ENCODE data around the gene CD79A.

Gene CD79A

DNA sequence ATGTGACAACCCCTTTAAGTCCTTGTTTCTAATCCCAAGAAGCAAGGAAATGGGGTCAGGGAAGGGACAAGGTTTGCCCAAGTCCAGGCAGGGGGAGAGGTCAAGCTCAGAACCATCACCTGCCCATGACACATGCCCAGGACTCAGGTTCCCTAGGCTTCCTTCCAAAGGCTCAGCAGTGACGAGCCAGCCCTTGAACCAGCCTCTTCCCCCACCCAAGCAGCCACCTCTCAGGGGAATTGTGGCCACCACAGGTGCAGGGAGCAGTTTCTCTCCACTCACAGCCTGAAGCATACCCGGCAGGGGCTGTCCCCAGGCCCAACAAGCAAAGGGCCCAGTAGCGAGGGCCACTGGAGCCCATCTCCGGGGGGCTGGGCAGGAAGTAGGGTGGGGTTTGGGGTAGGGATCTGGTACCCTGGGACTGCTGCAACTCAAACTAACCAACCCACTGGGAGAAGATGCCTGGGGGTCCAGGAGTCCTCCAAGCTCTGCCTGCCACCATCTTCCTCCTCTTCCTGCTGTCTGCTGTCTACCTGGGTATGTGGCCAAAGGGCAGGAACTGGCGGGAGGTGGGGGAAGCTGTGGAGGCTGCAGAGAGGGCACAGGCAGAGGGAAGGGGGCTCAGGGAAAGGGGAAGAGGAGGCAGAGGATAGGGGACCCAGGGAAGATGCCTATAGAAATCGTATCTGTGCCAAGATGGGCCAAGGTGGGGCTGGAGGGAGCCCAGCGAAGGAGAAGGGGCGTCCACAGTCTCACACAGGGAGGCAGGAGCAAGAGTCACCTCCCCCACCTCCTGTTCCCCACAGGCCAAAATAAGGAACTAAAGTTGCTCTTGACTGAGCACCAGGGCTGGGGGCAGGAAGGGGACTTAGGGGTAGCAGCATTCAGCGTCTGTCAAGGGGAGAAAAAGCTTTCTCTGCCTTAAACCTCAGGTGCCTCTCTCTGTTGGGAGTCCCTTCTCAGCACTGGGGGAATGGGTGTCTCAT is at the start of gene CD79A:
TSS of gene CD79A (plus strand) at position 433 of the 986 bp plus-strand sequence. CDS start at position 459, 26 bp downstream.
- DNase-seq (ENCODE audit: low read depth in 2 of 2) = no peak

DNA sequence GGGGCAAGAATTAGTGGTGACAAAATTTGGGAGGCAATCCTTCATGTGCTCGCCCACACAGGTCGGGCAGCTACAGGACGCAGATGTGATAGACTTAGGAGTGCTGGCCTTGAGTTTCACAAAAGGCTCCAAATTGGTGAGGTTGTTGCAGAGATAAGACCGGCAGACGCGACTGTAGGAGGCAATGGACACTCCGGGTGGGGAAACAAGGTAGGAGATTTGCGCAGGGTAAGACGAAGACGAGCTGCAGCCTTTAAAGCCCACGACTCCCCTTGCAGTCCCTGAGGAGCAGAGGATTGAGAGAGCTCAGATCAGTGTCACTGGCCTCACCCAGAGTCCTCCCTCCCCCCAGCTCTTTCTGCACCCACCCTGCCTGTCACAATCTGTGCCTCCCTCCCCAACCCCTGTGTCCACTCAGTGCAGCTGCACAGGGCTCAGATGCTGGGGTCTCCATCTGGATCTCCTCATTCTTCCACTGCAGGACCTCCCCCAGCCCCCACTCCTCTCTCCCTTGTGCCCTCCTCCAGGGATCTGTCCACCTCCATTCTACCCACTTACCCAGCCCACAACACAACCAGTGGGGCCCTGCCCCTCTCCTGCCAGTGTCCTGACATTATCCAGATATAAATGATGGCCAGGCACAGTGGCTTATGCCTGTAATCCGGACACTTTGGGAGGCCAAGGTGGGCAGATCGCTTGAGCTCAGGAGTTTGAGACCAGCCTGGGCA is 38.9 kb upstream of the CD79A start:
- no peak for DNase-seq (ENCODE audit: low read depth in 2 of 2)

GRCh38 chr19:41839211-41839610 is 37.9 kb upstream of the CD79A start:
- no peak for DNase-seq (ENCODE audit: low read depth in 2 of 2)

DNA sequence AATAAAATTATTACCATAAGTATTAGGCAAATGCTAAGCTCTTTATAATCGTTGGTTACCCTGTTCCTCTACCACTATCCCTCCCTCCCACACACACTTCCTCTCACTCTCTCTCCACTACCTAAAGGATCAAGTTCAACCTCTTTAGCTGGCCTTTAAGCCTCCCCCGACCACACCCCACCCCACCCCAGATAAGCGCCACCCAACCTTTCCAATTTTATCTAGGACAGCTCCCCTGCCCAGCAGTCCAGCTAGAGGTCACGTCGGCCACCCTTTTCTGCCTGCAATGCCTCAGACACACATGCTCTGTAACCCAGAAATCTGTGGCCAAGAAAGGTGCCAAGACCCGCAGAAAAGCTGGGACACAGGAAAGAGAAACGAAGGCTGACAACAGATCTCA is 33.7 kb upstream of the CD79A start:
- DNase-seq (ENCODE audit: low read depth in 2 of 2) = no peak

- no peak for DNase-seq (ENCODE audit: low read depth in 2 of 2)
These were observed 32.5 kb upstream of the CD79A start, which contains the start of gene LYPD4 for GRCh38 chr19:41844601-41845000. LYPD4 (minus strand) TSS chr19:41844683; CDS start chr19:41839285, 5,398 bp downstream.

- no peak for DNase-seq (ENCODE audit: low read depth in 2 of 2)
These were observed 32.3 kb upstream of the CD79A start, which contains the start of gene DMRTC2 for GRCh38 chr19:41845001-41845050. DMRTC2 (plus strand) TSS chr19:41845042; CDS start chr19:41847429, 2,387 bp downstream.

GRCh38 chr19:41845051-41845590 is 32.0 kb upstream of the CD79A start:
- DNase-seq (ENCODE audit: low read depth in 2 of 2) = no peak

DNA sequence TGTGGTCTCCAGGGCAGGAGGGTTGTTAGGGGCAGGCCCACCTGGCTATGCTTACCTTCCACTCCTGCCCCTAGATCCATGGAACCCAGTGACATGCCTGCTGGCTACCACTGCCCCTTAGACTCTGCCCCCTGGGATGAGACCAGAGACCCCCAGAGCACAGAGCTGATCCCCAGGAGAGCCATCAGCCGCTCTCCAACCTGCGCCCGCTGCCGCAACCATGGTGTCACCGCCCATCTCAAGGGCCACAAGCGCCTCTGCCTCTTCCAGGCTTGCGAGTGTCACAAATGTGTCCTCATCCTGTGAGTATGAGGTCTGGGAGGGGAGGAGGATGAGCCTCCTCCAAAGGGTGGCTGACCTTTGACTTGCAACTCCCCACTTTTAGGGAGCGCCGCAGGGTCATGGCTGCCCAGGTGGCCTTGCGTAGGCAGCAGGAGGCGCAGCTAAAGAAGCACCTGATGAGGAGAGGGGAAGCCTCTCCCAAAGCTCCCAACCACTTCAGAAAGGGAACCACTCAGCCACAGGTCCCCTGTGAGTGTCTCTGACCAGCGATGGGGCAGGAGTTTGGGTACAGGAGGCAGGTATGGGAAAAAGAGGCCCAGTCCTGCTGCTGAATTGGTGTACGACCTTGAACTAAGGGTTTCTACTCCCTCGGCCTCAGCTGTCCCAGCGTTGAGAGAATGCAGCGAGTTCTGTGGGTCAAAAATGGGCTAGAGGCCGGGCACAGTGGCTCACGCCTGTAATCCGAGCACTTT is 29.6 kb upstream of the CD79A start:
- DNase-seq (ENCODE audit: low read depth in 2 of 2) = no peak

GRCh38 chr19:41848666-41849065 is 28.4 kb upstream of the CD79A start:
- no peak for DNase-seq (ENCODE audit: low read depth in 2 of 2)

DNA sequence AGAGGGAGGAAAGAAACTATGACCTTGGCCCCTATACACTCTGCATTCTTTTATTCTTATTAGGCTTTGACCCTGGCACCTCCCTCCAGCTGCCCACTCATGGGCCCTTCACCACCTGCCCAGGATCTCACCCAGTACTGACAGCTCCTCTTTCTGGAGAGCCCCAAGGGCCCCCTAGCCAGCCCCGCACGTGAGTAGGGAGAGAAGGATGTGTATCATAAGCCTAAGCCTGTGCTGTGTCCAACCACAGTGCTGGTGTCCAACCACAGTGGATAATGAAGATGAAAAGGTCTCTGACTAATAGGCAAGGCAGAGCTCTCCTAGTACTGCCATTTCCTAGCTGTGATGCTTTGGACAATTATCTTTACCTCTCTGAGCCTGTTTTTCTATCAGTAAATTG is 28.0 kb upstream of the CD79A start:
- no peak for DNase-seq (ENCODE audit: low read depth in 2 of 2)

GRCh38 chr19:41850381-41850780 is 26.7 kb upstream of the CD79A start:
- no peak for DNase-seq (ENCODE audit: low read depth in 2 of 2)

DNA sequence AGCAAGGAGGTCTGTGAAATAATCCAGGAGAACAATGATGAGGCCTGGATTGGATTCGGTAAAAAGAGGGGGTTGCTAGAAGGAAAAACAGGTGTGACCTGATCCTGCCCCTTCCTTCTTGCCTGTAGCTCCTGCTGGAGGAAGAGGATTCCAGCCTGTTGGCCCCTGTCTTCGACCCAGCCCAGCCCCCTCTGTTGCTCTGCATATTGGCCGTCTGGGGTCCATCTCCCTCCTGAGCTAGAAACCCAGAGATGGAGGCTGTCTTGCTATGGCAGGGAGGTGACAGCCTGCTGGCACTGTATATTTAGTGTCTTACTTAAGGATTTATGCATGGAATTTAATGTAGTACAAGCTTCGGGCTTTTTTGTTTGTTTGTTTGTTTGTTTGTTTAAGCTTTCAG is 25.6 kb upstream of the CD79A start:
- DNase-seq (ENCODE audit: low read depth in 2 of 2) = no peak

- no peak for DNase-seq (ENCODE audit: low read depth in 2 of 2)
These were observed 23.7 kb upstream of the CD79A start for GRCh38 chr19:41853344-41853743.

GRCh38 chr19:41853768-41854167 is 23.3 kb upstream of the CD79A start:
- no peak for DNase-seq (ENCODE audit: low read depth in 2 of 2)

DNA sequence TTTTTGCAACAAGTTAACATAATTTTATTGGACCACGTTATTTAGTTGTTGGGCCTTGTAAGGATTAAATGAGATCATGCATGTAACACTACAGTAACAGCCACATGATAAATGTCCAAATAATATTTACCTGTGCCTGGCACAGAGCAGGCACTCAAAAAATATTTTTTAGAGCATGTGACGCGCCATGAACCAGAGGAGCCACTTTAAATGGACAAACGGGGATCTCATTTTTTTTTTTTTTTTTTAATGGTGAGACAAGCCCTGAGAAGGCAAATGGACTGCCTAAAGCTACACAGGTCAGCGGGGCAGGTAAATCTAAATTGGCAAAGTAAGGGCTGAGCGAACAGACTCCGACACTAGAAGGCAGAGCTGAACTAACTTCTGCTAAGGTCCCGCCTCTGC is 17.9 kb upstream of the CD79A start:
- no peak for DNase-seq (ENCODE audit: low read depth in 2 of 2)

GRCh38 chr19:41859618-41860418 is 17.3 kb upstream of the CD79A start, which contains the start of gene RPS19:
RPS19 (plus strand) TSS chr19:41860255; CDS start chr19:41860775, 520 bp downstream.
- peak; percentile 97 to 98 for DNase-seq (ENCODE audit: low read depth in 2 of 2)

DNA sequence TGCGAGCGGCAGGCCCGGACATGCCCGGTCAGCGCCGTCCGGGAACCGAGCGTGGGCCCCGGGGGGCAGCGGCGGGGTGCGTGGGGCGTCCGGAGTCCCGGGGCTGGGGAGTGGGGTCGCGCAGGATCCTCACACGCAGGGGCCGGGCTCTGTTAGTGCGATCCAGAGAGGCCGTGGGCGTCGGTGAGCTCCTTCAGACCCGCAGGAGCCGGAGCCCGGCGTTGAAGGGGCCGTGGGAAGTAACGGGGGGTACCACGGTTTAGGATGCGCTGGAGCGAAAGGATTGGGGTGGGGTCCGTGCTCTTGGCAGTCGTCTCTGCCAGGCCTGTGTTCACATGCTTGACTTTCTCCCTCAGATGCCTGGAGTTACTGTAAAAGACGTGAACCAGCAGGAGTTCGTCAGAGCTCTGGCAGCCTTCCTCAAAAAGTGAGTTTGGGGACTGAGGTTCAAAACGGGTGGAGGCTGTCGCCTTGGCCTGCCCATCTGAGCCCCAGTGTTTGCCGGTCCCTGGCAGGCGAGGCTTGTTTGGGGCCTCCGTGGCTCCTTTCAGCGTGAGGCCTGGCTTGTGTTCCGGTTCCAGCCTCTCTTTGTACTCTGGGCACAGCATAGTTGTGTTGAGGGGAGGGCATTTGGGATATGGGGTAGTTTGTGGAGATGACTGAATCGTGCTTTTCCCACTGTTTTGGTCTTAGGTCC is 16.5 kb upstream of the CD79A start:
- DNase-seq (ENCODE audit: low read depth in 2 of 2) = no peak

- no peak for DNase-seq (ENCODE audit: low read depth in 2 of 2)
These were observed 15.8 kb upstream of the CD79A start for GRCh38 chr19:41861116-41861768.

- DNase-seq (ENCODE audit: low read depth in 2 of 2) = no peak
These were observed 15.2 kb upstream of the CD79A start for GRCh38 chr19:41861846-41862245.

- no peak for DNase-seq (ENCODE audit: low read depth in 2 of 2)
These were observed 14.6 kb upstream of the CD79A start for GRCh38 chr19:41862445-41862986.
